CD4-positive, alpha-beta T cell treated with Interleukin-17A for 4 hours (primary cell): ENCODE results near the gene TANK.
"Not testable (repeated sequence)": the region's sequence is repeated elsewhere in the genome, so short reads cannot be mapped to it uniquely, and the experiment has no call there.

Experiments
- DNase-seq: peaks from one replicate; pipeline ENCODE4 v3.0.0-alpha.2; 2020; ENCODE audit warnings: mixed read lengths

Gene TANK

DNA sequence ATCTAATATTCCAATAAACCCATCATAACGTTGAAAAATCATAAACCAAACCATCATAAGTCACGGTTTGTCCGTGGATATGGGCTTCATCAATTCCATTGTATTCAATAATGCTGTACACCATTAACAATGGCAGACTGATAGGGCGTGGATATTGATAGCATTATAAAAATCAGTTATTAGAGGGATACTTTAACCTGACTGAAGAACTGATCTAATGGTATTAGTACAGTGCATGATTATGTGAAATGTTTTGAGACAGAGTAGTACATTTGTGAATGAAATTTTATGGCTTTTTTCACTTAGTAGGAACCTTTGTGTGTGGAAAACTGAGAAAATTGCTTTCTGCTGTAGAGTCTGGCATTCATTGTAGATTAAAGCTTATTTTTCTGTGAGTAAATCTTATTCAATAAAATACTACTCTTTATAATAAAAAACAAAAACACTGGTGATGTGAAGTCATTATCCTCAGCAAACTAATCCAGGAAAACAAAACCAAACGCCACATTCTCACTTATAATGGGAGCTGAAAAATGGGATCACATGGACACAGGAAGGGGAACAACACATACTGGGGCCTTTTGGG is 119.1 kb downstream of the TANK start:
- not testable (repeated sequence) for DNase-seq

DNA sequence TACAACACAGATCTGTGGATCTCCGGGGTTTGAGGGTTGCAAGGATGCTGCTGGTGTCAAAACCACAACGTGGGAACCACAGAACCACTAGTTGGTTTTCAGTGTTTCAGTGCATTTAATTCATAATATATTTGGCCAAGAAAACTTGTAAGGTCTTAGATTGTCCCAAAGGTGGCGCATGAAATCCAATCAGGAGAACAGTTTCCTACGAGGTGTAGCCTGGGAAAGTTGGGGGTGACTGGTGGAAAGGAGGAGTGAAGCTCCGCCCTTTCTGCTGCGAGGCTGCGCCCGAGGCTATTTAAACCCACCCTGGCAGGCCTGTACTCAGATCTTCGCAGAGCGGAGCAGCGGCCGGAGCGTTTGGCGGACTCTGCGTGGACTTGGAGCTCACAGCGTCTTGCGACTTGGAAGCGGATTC is 120.7 kb downstream of the TANK start:
- not testable (repeated sequence) for DNase-seq

DNA sequence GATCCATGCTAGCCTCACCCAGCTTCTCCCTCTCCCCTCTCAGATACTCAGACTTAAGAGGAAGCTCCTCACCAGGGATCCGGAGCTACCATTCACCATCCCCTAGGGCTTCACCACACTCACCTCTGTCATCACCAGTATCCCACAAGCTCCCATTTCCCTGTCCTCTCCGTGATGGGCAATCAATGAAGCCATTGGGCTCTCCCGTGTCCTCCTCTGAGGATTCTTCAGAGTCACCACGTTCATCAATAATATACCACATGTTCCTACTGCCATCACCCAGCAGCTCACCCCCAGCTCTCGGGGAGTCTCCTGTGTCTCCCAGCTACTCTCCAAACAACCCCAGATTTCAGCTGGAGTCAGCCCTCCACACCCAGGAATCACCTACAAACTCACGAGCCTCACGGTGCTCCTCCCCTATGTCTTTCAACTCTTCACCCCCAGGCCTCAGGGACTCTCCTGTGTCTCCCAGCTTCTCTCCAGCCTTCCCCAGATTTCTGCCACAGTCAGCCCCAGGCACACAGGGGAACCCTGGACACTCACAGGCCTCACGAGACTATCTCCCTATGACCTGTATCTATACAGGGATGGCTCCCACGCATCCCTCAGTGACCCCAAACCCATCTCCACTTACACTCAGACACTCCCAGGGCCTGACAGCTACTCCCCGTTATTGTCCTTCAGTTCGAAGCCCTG is 121.5 kb downstream of the TANK start:
- not testable (repeated sequence) for DNase-seq

DNA sequence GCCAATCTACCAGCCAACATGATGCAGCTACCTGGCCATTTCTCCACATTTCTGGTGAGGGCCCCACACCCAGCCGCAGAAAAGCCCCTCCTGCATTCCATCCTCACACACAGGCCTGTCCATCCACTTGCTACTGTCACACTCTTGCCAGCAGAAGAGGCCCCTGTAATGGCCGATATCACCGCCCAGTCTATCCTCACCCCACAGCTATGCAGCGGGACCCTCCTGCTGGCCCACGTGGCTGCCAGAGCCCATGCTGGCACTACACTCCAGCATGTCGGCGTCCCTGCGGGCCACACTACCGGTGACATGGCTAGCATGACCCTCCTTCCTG is 122.0 kb downstream of the TANK start:
- DNase-seq = not testable (repeated sequence)

DNA sequence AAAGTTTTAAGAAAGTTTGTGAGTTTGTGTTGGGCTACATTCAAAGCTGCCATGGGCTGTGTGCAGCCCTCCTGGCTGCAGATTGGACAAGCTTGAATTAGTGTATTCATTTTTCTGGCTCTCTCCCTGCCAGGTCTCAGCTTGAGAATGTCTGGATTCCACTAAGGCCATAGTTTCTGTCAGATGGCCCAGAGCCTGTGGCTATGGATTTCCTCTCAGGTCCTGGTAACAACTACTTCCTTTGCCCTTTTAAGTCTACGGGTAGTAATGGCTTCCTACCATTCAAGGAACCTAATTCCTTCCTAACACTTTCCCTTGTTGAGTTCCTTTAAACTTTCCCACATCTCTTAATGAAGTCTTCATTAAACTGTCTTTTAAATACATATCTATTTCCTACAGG is 123.7 kb downstream of the TANK start:
- no peak for DNase-seq
